K562 (cell line): ENCODE data around the gene TMEM41B. TPM values are rescaled to one million over a fixed set of nuclear protein-coding genes. Genes with fewer than 3 reads are reported as not detected.

Experiments
- ATF6 ChIP-seq: sonication (generic); formaldehyde crosslinking; IDR thresholded peaks from 2 replicates; pipeline ENCODE4 v1.4.0; 2020; ENCODE audit warnings: mild to moderate bottlenecking, missing genetic modification reagents
- CREM ChIP-seq: IDR thresholded peaks from 2 replicates; pipeline ENCODE4 v1.6.1; 2014; ENCODE audit warnings: antibody characterized with exemption, low read depth
- LCOR ChIP-seq: sonication (generic); formaldehyde crosslinking; IDR thresholded peaks from 2 replicates; pipeline ENCODE4 v1.8.0; 2022; ENCODE audit warnings: mild to moderate bottlenecking, missing genetic modification reagents
- NFIX ChIP-seq: fragments of 250-450 bp; sonication (Bioruptor Pico); IDR thresholded peaks from 2 replicates; pipeline ENCODE4 v1.4.0; 2020; ENCODE audit warnings: low read depth, mild to moderate bottlenecking, moderate library complexity
- PHF20 ChIP-seq: fragments of 450-650 bp; IDR thresholded peaks from 2 replicates; pipeline ENCODE4 v1.6.1; 2018; ENCODE audit not compliant: partially characterized antibody
- PHTF2 ChIP-seq: fragments of 250-450 bp; sonication (Bioruptor Pico); IDR thresholded peaks from 2 replicates; pipeline ENCODE4 v1.5.0; 2021; ENCODE audit warnings: mild to moderate bottlenecking
- RBM17 ChIP-seq: fragments of 200-400 bp; formaldehyde crosslinking; IDR thresholded peaks from 2 replicates; pipeline ENCODE4 v1.6.1; 2017; ENCODE audit warnings: low read depth, mild to moderate bottlenecking, low read length, borderline replicate concordance
- RFX7 ChIP-seq: fragments of 250-450 bp; sonication (Bioruptor Pico); IDR thresholded peaks from 2 replicates; pipeline ENCODE4 v1.5.1; 2021; ENCODE audit warnings: mild to moderate bottlenecking
- SAFB ChIP-seq: fragments of 200-400 bp; formaldehyde crosslinking; IDR thresholded peaks from 2 replicates; pipeline ENCODE4 v1.6.1; 2017; ENCODE audit warnings: low read depth, low read length, borderline replicate concordance
- SLC30A9 ChIP-seq: fragments of 250-450 bp; sonication (Bioruptor Pico); IDR thresholded peaks from 2 replicates; pipeline ENCODE4 v1.8.0; 2022; ENCODE audit warnings: mild to moderate bottlenecking, moderate library complexity
- ZNF165 ChIP-seq: fragments of 250-450 bp; sonication (Bioruptor Pico); IDR thresholded peaks from 2 replicates; pipeline ENCODE4 v1.4.0; 2020; ENCODE audit warnings: borderline replicate concordance
- ZNF239 ChIP-seq: fragments of 250-450 bp; sonication (Bioruptor Pico); IDR thresholded peaks from 2 replicates; pipeline ENCODE4 v1.4.0; 2020; ENCODE audit warnings: mild to moderate bottlenecking
- ZNF583 ChIP-seq: fragments of 250-450 bp; sonication (Bioruptor Pico); IDR thresholded peaks from 2 replicates; pipeline ENCODE4 v1.4.0; 2020
- ZNF717 ChIP-seq: fragments of 250-450 bp; sonication (Bioruptor Pico); IDR thresholded peaks from 2 replicates; pipeline ENCODE4 v1.5.0; 2021
- ZNF76 ChIP-seq: fragments of 250-450 bp; sonication (Bioruptor Pico); IDR thresholded peaks from 2 replicates; pipeline ENCODE4 v1.4.0; 2020; ENCODE audit warnings: mild to moderate bottlenecking, moderate library complexity, borderline replicate concordance
- ZSCAN29 ChIP-seq: fragments of 450-650 bp; IDR thresholded peaks from 2 replicates; pipeline ENCODE4 v1.6.1; 2017
- polyA plus RNA-seq, 8 experiments: library from polyadenylated mRNA; depleted of rRNA in 4 of 8; stranded (reverse) in 5 of 8; unstranded in 3 of 8; fragments of >200 nt; fragmentation: Nextera tagmentation in 2 of 8; fragmentation: Illumina TruSeq in 1 of 8; extraction: Ambion mirVana in 2 of 8; extraction: Trizol in 1 of 8; gene quantifications; 2 replicates each; pipeline versions ENCODE4 v1.2.1 to v1.2.3, GENCODE V29; 2011 to 2014; ENCODE audit warnings: inconsistent platforms in 1 of 8, missing spikeins in 1 of 8
- total RNA-seq, 7 experiments: library from RNA; depleted of rRNA in 6 of 7; stranded (reverse); fragments of >200 nt in 6 of 7; fragmentation: Illumina TruSeq in 2 of 7; extraction: Trizol in 2 of 7; gene quantifications; 2 replicates each; pipeline versions ENCODE4 v1.2.1 to v1.2.3, GENCODE V29; 2011 to 2021; ENCODE audit warnings: low replicate concordance in 1 of 7
- TF ChIP-seq, protein P1 (sequence below): fragments of 450-650 bp; IDR thresholded peaks from 2 replicates; pipeline ENCODE4 v1.6.1; 2017; ENCODE audit warnings: antibody characterized with exemption, mild to moderate bottlenecking
- TF ChIP-seq, protein P2 (sequence below), 2 experiments: fragments of 200-800 bp in 1 of 2; sonication (Bioruptor generic) in 1 of 2; sonication (generic) in 1 of 2; formaldehyde crosslinking in 1 of 2; IDR thresholded peaks in 1 of 2; conservative IDR thresholded peaks in 1 of 2; 2 replicates each; pipeline versions ENCODE4 v1.5.0 to v1.6.1; 2016 to 2020; ENCODE audit warnings: missing compliant biosample characterization in 1 of 2, missing genetic modification characterization in 1 of 2, missing genetic modification reagents in 1 of 2
- TF ChIP-seq, protein P3 (sequence below): fragments of 450-650 bp; formaldehyde crosslinking; IDR thresholded peaks from 2 replicates; pipeline ENCODE4 v1.4.0; 2022; ENCODE audit warnings: missing genetic modification characterization

Gene TMEM41B
- total and polyA plus RNA-seq, 9 of the 15 experiments (the other 6 are each of a cell fraction or from before 2014, with no cell fraction given), result 17.1 to 89.6 (median 48.7) TPM

GRCh38 chr11:9315078-9315688 lies 790 bp upstream of the TMEM41B start (continued):
- TF ChIP-seq, protein P1, sequence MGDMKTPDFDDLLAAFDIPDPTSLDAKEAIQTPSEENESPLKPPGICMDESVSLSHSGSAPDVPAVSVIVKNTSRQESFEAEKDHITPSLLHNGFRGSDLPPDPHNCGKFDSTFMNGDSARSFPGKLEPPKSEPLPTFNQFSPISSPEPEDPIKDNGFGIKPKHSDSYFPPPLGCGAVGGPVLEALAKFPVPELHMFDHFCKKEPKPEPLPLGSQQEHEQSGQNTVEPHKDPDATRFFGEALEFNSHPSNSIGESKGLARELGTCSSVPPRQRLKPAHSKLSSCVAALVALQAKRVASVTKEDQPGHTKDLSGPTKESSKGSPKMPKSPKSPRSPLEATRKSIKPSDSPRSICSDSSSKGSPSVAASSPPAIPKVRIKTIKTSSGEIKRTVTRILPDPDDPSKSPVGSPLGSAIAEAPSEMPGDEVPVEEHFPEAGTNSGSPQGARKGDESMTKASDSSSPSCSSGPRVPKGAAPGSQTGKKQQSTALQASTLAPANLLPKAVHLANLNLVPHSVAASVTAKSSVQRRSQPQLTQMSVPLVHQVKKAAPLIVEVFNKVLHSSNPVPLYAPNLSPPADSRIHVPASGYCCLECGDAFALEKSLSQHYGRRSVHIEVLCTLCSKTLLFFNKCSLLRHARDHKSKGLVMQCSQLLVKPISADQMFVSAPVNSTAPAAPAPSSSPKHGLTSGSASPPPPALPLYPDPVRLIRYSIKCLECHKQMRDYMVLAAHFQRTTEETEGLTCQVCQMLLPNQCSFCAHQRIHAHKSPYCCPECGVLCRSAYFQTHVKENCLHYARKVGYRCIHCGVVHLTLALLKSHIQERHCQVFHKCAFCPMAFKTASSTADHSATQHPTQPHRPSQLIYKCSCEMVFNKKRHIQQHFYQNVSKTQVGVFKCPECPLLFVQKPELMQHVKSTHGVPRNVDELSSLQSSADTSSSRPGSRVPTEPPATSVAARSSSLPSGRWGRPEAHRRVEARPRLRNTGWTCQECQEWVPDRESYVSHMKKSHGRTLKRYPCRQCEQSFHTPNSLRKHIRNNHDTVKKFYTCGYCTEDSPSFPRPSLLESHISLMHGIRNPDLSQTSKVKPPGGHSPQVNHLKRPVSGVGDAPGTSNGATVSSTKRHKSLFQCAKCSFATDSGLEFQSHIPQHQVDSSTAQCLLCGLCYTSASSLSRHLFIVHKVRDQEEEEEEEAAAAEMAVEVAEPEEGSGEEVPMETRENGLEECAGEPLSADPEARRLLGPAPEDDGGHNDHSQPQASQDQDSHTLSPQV, result peak; percentile 45
- TF ChIP-seq ATF6 (CRISPR knock-in tag) (no peak), LCOR (no peak; the same call in 1 of the 2 replicates), ZNF165 (CRISPR knock-in tag) (0 out of 2 replicates have a peak, but pooled peaks have one; percentile 44), ZNF583 (peak; percentile 62; the same call in 1 of the 2 replicates), NFIX (CRISPR knock-in tag) (no peak), RFX7 (CRISPR knock-in tag) (no peak), CREM (no peak), RBM17 (no peak), PHTF2 (no peak), ZNF717 (CRISPR knock-in tag) (no peak), SLC30A9 (CRISPR knock-in tag) (no peak), ZNF239 (CRISPR knock-in tag) (0 out of 2 replicates have a peak, but pooled peaks have one; percentile 22), ZNF76 (no peak), ZSCAN29 (peak; percentile 51; the same call in 1 of the 2 replicates), PHF20 (no peak), SAFB (no peak)
- TF ChIP-seq, protein P2, sequence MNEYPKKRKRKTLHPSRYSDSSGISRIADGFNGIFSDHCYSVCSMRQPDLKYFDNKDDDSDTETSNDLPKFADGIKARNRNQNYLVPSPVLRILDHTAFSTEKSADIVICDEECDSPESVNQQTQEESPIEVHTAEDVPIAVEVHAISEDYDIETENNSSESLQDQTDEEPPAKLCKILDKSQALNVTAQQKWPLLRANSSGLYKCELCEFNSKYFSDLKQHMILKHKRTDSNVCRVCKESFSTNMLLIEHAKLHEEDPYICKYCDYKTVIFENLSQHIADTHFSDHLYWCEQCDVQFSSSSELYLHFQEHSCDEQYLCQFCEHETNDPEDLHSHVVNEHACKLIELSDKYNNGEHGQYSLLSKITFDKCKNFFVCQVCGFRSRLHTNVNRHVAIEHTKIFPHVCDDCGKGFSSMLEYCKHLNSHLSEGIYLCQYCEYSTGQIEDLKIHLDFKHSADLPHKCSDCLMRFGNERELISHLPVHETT (CRISPR knock-in tag; conservative IDR thresholded peaks at IDR 0.05 in 1 of 2, IDR thresholded peaks at IDR 0.05 in 1 of 2), result no peak
- TF ChIP-seq, protein P3, sequence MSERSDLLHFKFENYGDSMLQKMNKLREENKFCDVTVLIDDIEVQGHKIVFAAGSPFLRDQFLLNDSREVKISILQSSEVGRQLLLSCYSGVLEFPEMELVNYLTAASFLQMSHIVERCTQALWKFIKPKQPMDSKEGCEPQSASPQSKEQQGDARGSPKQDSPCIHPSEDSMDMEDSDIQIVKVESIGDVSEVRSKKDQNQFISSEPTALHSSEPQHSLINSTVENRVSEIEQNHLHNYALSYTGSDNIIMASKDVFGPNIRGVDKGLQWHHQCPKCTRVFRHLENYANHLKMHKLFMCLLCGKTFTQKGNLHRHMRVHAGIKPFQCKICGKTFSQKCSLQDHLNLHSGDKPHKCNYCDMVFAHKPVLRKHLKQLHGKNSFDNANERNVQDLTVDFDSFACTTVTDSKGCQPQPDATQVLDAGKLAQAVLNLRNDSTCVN (CRISPR knock-in tag), result 0 out of 2 replicates have a peak, but pooled peaks have one; percentile 34
